ENCODE data around the gene PTRH1. TPM values are rescaled to one million over a fixed set of nuclear protein-coding genes. Genes with fewer than 3 reads are reported as not detected.
A peak's percentile ranks its signal among the peaks of the same experiment; 100 is the strongest.

Gene PTRH1
- total and polyA plus RNA-seq, 2 of the 13 experiments (the other 11 are each of a cell fraction or from before 2014, with no cell fraction given) = 4.0 to 10.4 TPM

- 19% methylated on average over 6 of the region's 6 CpGs for WGBS (ENCODE audit: low lambda C conversion rate)
- intact Hi-C loops (cut with micrococcal nuclease; ENCODE audit: unreplicated experiment) = no loop called here
Observed at GRCh38 chr9:127686461-127687393, 28.7 kb downstream of the PTRH1 start.

GRCh38 chr9:127684576-127684975, 30.9 kb downstream of the PTRH1 start:
- Histone ChIP-seq H3K9me3 (ENCODE audit: low read length) (no peaks in the 10 kb centered on the region), H3K4me2 (ENCODE audit: low read depth, low read length) (no peak overlapping the region), H3K36me3 (replicated peaks in 1 of 2; ENCODE audit: control insufficient read depth in 1 of 2, insufficient read depth in 2 of 2, low read length in 2 of 2) (no peaks in the 10 kb centered on the region), H3K4me1 (ENCODE audit: insufficient read depth, low read length) (peaks cover 15% of the 10 kb centered on the region), H3K79me2 (ENCODE audit: insufficient read depth, low read length) (no peaks in the 10 kb centered on the region), H3K9ac (ENCODE audit: insufficient read depth, low read depth, low read length) (no peak overlapping the region), H4K20me1 (ENCODE audit: insufficient read depth, low read length) (no peaks in the 10 kb centered on the region), H2AFZ (ENCODE audit: low read length) (no peak overlapping the region), H3K27me3 (ENCODE audit: control insufficient read depth in 1 of 2, insufficient read depth in 2 of 2, low read length in 2 of 2) (no peaks in the 10 kb centered on the region), H3K27ac (ENCODE audit: extremely low read length, insufficient read depth, low read length) (no peak overlapping the region), H3K4me3 (replicated peaks in 1 of 3; ENCODE audit: insufficient read depth in 1 of 3, low read depth in 2 of 3, low read length in 3 of 3) (no peak overlapping the region)
- 82% methylated on average over 4 of the region's 4 CpGs for whole genome bisulfite sequencing (ENCODE audit: low lambda C conversion rate)
- no TSS peak for BruUV-seq (replicated peaks)
- ChIA-PET POLR2A (no interaction called here), CTCF (ENCODE audit: low intra/inter-chr PET ratio, low total read pairs) (no interaction called here)
- FAIRE-seq (no peak), DNase-seq (ENCODE audit: low spot score) (no peak), ATAC-seq (no peak)
- in situ Hi-C loops (cut with HindIII; ENCODE audit: extremely low pct_ligation_motif_present, low pct_unique_long_range_greater_than_20kb) = no loop called here
- intact Hi-C loops (cut with micrococcal nuclease; ENCODE audit: unreplicated experiment) = no loop called here
- TF ChIP-seq HMGXB3 (CRISPR knock-in tag; IDR thresholded peaks at IDR 0.05; ENCODE audit: borderline replicate concordance) (no peak), U2AF2 (IDR thresholded peaks at IDR 0.05; ENCODE audit: low read depth, low read length) (no peak), ZNF333 (CRISPR knock-in tag; IDR thresholded peaks at IDR 0.05; ENCODE audit: borderline replicate concordance) (no peak), AFF4 (CRISPR knock-in tag; IDR thresholded peaks at IDR 0.05) (no peak), ZBTB2 (CRISPR knock-in tag; IDR thresholded peaks at IDR 0.05; ENCODE audit: low read depth) (no peak)

More at GRCh38 chr9:127686461-127687393, 28.7 kb downstream of the PTRH1 start:
- no peak overlapping the region for H3K4me3 ChIP-seq (replicated peaks in 1 of 3; ENCODE audit: insufficient read depth in 1 of 3, low read depth in 2 of 3, low read length in 3 of 3)
- H3K4me2 ChIP-seq (ENCODE audit: low read depth, low read length) = no peak overlapping the region
- no TSS peak for BruUV-seq (replicated peaks)
- H3K79me2 ChIP-seq (ENCODE audit: insufficient read depth, low read length) = no peaks in the 10 kb centered on the region
- no peak overlapping the region for H3K9ac ChIP-seq (ENCODE audit: insufficient read depth, low read depth, low read length)
- CTCF ChIA-PET (ENCODE audit: low intra/inter-chr PET ratio, low total read pairs) = no interaction called here
- H4K20me1 ChIP-seq (ENCODE audit: insufficient read depth, low read length) = no peaks in the 10 kb centered on the region
- no peak overlapping the region for H3K27ac ChIP-seq (ENCODE audit: extremely low read length, insufficient read depth, low read length)
- FAIRE-seq = peak; percentile 51
- H3K4me1 ChIP-seq (ENCODE audit: insufficient read depth, low read length) = peaks cover 15% of the 10 kb centered on the region
- H2AFZ ChIP-seq (ENCODE audit: low read length) = no peak overlapping the region
- DNase-seq (ENCODE audit: low spot score) = no peak
- no peaks in the 10 kb centered on the region for H3K36me3 ChIP-seq (replicated peaks in 1 of 2; ENCODE audit: control insufficient read depth in 1 of 2, insufficient read depth in 2 of 2, low read length in 2 of 2)
- in situ Hi-C loops (cut with HindIII; ENCODE audit: extremely low pct_ligation_motif_present, low pct_unique_long_range_greater_than_20kb) = no loop called here
- no peaks in the 10 kb centered on the region for H3K27me3 ChIP-seq (ENCODE audit: control insufficient read depth in 1 of 2, insufficient read depth in 2 of 2, low read length in 2 of 2)
- POLR2A ChIA-PET = no interaction called here
- ATAC-seq = peak; percentile 77
- TF ChIP-seq HNF4A (CRISPR knock-in tag; IDR thresholded peaks at IDR 0.05) = peak; percentile 27; the same call in 1 of the 2 replicates
- TF ChIP-seq TMF1 (CRISPR knock-in tag; IDR thresholded peaks at IDR 0.05; ENCODE audit: low read depth) = no peak
- H3K9me3 ChIP-seq (ENCODE audit: low read length) = no peaks in the 10 kb centered on the region
